Loucy (cell line): ENCODE results near the gene INSRR.

Experiments used
- CTCF ChIP-seq: fragments of 200-600 bp; sonication (generic); conservative IDR thresholded peaks from 2 replicates; pipeline ENCODE4 v1.5.1; 2014; ENCODE audit warnings: mild to moderate bottlenecking, antibody characterized with exemption, low read length
- EZH2phosphoT487 ChIP-seq: fragments of 200-600 bp; IDR thresholded peaks from 2 replicates; pipeline ENCODE4 v1.6.1; 2018; ENCODE audit warnings: antibody characterized with exemption, mild to moderate bottlenecking, moderate library complexity, borderline replicate concordance

GRCh38 chr1:156873659-156874058 is 14.7 kb upstream of the INSRR start:
- no peak for TF ChIP-seq CTCF
- no peak for TF ChIP-seq EZH2phosphoT487
